HG03575 (cell line): ENCODE measurements around the gene ABCC3.
"Not testable (repeated sequence)": the region's sequence is repeated elsewhere in the genome, so short reads cannot be mapped to it uniquely, and the experiment has no call there.

Source experiments
- ATAC-seq: cut with Tn5 transposase; IDR thresholded peaks from one replicate; pipeline ENCODE4 v1.9.1; 2021; ENCODE audit not compliant: unreplicated experiment, insufficient number of reproducible peaks, low FRiP score; ENCODE audit errors: extremely low read depth

The ABCC3 gene

DNA sequence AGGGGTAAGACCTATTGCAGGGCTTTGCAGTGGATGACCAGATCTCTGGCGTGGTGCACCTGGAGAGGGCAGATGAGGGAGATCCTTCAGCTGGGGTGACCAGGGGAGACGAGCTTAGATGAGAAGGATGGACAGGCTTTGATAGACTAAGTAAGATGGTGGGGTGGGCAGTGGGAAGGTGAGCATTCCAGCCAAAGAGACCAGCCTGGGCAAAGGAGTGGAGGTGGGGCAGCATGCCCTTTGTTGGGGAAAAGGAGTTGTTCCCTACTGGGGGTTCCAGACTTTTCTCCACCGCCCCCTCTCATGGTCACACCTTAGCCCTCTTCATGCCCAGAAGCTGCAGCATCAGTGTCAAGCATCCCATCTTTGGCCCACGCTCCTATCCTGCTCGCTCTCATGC is 45.4 kb downstream of the ABCC3 start:
- no peak for ATAC-seq

DNA sequence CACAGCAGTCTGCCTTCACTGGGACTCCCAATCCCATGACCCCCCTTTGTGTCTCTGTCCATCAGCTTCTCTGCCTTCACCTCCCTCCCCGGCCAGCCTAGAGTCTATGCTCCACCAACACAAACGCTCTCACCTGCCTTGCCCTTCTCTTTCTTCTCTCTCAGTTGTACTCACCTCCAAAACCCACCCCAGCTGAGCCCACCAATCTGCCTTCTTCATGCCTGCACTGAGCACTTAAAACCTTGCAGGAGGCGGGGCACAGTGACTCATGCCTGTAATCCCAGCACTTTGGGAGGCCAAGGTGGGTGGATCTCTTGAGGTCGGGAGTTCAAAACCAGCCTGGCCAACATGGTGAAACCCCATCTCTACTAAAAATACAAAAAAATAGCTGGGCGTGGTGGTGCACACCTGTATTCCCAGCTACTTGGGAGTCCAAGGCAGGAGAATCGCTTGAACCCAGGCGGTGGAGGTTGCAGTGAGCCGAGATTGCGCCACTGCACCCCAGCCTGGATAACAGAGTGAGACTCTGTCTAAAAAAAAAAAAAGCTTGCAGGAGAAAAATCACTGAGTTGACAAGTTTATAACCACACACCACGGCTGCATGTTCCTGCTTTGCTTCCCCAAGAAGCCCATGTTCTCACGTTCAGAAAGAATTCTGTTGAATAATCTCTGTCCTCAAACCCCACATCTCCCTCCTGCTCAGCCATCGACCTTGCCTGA is 46.0 kb downstream of the ABCC3 start:
- ATAC-seq, result not testable (repeated sequence)

DNA sequence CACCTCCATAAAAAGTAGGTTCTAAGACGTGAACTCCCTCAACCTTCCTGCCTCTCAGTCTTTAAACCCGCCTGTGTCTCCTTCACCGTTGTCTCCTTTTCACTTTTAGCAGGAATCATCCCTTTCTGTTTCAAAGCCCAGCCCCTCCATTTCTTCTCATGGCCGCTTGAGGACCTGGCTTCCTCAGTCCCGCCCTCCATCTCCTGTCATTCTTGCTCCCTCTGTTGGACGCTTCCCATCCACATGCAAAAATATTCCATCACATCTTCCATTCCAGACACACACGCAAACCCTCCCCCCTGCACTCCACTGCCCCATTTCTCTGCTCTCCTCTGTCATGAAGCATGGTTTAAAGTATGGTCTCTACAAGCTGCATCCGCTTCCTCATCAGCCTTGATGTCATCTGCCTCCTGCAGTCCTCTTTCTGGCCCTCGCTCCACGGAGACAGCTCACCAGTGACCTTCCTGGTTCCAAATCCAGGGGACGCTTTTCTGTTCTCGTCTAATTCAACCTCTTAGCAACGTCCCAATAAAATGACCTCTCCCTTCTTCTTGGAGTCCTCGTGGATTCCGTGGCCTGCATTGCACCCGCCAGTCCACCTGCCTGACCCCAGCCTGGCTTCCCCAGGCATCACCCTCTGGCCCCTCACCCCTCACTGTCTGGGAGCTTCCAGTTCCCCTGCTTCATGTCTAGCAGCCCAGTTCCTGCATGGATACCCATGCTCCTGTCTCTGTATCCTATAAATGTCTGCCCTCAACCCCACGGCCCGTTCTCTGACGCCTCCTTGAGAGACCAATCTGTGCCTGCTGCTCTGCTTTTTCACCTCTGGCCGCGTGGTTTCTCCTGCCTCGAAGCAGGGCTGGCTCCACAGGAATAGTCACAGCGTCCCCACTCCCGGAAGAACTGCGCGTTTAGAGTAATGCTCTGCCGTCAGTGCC is 46.9 kb downstream of the ABCC3 start:
- ATAC-seq, result no peak

DNA sequence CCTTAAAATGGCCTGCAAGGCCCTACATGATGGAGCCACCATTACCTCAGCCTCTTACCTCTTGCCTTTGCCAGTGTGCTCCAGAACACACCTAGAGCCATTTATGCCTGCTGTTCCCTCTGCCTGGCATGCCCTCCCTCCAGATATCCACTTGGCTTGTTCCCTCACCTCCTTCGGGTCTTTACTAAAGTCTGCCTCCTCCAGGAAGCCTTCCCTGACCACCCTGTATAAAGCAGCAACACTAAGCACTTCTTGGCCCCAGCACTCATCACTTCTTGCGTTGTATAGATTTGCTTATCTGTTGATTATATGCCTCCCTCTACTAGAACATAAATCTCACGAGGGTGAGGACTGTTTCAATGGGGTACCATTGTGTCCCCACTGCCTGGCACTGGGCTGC is 47.8 kb downstream of the ABCC3 start:
- no peak for ATAC-seq

DNA sequence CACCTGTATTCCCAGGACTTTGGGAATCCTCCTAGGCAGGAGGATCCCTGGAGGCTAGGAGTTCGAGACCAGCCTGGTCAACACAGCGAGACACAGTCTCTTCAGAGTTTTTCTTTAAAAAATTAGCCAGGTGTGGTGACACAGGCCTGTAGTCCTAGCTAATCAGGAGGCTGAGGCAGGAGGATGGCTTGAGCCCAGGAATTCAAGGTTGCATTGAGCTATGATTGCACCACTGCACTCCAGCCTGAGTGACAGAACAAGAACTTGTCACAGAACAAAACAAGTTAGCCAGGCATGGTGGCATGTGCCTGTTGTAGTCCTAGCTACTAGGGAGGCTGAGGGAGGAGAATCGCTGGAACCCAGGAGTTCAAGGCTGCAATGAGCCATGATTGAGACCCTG is 48.3 kb downstream of the ABCC3 start:
- ATAC-seq, result no peak

DNA sequence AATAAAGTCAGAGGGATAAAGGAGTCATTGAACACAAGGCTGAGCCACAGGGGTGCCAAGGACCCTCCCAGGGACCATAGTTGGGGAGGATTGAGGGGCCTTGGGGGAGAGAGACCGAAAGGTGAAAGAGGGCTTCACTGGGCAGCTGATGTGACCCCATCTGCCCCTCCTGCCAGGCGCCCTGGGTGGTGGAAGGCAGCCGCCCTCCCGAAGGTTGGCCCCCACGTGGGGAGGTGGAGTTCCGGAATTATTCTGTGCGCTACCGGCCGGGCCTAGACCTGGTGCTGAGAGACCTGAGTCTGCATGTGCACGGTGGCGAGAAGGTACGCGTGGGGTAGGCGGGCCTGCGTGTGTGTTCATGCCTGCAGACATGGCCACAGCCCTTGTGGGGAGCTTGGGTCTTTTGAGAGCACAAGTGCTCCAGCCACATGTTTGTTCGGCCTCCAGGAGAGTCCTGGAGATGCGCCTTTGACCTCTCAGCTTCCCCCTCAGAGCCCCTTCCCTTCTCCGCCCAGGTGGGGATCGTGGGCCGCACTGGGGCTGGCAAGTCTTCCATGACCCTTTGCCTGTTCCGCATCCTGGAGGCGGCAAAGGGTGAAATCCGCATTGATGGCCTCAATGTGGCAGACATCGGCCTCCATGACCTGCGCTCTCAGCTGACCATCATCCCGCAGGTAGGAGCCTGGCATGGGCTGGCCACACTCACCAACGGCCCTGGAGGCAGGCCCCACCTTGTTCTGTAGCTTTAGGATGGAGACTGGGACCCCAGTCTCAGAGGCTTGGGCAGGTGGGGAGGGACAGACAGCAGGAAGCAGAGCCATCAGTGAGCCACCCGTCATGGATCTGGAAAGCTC is 49.0 kb downstream of the ABCC3 start:
- ATAC-seq, result no peak

DNA sequence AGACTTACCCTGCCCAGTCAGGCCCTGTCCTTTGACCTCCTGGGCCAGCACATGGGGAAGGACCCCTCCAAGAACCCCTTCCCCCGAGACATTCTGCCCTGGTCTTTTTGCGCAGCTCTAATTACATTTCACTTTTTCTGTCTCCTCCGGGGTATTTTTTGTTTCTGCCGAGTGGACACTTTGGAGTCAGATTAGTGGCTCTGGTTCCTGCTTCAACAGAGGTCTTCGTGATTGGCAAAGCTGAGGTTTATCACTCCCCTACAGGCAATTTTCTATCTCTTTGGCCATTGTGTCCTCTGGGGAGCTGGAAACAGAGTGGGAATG is 49.6 kb downstream of the ABCC3 start:
- ATAC-seq, result no peak

DNA sequence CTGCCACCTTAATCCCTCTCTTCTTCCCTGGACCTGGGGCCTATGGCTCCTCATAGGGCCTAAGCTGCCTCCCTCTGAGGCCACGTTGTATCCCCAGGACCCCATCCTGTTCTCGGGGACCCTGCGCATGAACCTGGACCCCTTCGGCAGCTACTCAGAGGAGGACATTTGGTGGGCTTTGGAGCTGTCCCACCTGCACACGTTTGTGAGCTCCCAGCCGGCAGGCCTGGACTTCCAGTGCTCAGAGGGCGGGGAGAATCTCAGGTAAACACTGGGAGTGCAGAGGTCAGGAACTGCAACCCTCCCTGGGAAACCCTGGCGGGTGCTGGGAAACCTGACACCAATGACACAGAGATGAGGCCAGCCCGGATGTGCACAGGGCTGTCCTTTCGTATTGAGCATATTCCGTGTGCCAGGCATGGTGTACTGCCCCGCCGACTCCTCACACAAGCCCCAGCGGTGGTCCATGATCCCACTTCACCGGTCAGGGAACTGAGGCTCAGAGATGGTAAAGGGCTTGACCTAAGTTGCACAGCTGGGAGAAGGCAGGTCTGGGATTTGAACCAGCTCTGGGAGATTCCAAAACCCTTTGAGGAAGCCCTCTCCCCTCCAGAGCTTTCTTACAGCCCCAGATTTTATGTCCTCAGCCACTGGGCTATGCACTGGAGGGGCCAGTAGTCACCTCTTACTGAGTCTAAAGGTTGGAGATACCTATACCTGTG is 50.1 kb downstream of the ABCC3 start:
- ATAC-seq, result no peak

DNA sequence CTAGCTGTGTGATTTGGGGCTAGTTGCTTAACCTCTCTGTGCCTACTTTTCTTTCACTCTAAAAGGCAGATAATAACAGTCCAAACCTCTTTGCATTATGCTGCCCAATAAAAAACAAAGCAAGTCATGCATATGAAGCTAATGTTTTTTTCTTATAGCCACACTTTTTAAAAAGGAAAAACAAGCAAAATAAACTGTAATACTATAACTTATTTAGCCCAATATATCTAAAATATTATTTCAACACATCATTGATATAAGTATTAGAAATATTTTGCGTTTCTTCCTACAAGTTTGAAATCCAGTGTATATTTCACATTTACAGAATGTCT is 50.6 kb downstream of the ABCC3 start:
- no peak for ATAC-seq

DNA sequence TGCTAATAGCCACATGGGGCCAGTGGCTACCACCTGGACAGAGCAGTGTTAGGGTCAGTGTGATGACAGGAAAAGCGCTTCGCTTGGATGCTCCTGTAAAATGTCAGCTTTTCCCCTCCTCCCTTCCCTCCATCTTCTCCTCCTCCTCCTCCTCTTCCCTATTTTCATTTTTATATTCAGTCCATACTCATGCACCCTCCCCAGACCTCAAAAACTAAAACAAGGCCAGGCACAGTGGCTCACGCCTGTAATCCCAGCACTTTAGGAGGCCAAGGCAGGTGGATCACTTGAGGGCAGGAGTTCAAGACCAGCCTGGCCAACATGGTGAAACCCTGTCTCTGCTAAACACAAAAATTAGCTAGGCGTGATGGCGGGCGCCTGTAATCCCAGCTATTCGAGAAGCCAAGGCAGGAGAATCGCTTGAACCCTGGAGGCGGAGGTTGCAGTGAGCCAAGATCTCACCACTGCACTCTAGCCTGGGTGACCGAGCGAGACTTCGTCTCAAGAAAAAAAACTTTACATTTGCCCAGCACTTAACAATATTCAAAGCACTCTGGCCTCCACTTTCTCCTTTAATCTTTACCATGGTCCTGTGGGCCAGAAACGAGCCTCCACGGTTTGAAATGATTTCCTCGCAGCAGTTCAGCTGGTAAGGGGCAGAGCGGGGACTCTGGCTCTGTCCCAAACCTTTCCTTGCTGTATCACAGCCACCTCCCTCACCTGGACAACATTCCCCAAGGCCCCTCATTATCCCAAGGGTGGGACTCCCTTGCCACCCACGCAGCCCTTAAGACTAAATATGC is 51.2 kb downstream of the ABCC3 start:
- ATAC-seq, result no peak

DNA sequence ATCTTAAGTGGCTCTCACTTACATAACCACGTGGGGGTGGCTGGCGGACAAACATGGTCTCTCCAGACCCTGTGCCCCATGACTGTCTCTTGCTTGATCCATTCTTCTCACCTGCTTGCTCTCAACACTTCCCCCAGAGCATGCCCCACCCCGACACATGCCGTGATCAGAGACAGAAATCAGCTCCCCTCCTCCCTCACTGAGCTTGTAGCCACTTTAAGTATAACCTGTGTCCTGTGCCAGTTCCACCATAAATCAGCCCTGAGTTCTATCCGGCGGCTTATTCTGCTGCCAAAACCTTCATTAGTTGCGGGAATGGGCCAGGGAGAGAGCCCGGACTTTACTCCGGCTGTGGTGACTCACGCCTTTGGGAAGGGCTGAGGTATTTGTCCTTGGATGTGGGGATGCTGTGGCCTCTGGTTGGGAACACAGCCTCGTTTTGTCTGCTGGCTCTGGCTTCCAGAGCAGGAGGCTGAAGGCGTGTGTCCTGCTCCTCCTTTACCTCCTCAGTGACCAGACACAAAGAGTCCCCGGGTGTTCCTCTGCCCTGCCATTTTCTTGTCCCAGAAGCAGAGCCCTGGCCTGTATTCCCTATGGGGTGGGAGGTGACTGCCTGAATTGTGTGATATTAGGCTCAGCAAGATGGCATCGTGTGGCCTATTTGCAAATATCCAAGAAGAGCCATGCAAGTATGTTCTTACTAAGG is 52.0 kb downstream of the ABCC3 start:
- no peak for ATAC-seq

DNA sequence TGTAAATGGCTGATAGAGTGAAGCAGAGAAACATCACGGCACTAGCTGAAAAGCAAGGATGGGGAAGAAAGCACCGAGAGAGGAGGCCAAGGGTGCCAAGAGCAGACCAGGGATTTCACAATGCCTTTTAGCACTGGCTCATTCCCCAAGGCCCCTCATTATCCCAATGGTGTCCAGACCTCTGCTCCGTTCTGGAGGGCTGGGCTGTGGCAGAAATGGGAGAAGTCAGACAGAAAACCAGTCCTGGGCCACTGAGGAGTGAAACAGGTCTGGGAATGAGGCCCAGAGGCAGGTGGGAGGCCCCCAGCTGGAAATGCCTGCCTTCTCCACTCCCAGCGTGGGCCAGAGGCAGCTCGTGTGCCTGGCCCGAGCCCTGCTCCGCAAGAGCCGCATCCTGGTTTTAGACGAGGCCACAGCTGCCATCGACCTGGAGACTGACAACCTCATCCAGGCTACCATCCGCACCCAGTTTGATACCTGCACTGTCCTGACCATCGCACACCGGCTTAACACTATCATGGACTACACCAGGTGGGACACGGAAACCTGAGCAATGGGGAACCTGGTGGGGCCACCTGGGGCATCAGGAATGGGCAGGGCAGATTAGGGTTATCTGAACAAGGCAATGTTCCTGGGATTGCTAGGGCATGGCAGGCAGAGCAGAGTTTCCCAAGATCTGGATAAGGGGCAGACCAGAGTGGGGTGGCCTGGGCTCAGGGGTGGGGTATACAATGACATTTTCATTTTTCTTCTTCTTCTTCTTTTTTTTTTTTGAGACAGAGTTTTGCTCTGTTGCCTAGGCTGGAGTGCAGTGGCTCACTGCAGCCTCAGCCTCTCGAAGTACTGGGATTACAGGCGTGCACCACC is 52.8 kb downstream of the ABCC3 start:
- no peak for ATAC-seq

DNA sequence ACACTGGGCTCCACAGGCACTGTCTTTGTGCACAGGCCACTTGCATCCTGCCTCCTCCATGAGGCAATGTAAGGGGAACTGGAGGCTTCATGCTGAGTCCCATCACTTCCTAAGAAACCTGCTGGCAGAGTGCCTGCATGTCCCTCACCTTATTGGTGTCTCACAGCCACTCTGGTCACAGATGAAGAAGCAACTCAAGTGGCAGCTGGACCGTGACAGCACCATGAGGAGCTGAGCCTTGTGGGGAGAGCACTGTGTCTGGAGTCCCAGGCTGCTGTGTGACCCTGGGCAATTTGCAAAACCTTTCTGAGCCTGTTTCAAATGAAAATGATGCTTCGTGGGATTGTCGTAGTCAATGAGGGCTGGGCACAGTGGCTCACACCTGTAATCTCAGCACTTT is 53.6 kb downstream of the ABCC3 start:
- no peak for ATAC-seq

DNA sequence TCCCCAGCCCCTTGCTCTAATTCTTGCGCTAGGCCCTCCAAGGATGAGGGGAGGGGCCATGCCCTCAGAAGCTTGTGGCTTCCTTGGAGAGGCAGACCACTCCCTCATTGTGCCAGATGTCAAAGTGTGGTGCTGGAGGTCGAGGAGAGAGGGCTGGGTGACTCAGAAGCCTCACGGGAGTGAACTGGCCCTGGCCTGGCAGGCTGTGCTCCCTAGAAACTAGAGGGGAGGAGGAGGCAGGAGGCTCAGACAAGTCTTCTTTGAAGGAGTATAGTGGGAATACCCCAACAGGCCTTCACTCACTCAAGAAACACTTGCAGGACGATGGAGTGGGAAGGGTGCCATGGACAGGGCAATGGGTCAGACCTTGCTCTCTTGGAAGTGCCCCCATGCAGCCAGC is 54.6 kb downstream of the ABCC3 start:
- ATAC-seq, result no peak

DNA sequence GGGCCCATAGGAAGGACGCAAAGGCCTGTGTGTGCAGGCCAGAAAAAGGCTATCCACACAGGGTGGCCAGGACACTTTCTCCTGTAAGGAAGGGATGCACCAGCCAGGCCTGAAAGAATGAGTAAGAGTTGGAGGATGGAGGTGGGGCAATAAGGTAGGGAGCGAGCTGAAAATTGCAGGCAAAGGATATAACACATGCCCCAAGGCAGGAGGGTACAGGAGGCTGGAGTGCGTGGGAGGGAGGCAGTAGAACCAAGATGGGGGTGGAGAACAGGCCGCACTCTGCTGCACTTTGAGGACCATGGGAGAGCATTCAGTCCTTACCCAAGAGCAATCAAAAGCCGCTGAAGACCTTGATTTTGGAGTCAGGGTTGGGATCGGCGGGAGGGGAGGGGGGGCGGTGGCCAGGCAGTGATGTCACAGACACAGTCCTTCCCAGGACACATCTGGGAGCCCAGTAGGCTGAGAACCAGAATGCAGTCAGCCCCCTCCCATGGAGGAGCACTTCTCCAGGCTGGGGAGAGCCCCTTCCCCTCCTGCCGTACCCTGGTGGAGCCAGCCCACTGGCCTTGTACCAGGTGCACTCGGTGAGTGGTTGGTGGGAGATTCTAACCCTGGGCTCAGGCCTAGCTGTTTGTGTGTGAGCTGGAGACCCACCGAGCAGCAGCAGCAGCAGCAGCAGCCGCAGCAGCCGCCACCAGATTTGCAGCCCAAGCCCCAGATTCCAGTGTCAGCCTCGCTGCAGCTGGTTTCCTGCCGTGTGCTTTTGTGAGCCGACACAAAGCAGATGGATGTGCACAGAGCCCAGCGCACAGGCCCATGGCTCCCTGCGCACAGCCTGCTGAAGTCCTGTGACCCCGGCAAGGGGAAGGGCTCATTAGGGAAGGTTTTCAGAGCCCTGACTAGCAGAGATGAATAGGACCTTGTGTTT is 55.5 kb downstream of the ABCC3 start:
- no peak for ATAC-seq
